Subcutaneous adipose tissue (tissue), 4 donors: ENCODE data around the gene NAPSA. TPM values are rescaled to one million over a fixed set of nuclear protein-coding genes. Genes with fewer than 3 reads are reported as not detected.

Experiments used
- total RNA-seq, 4 donors: library from RNA; depleted of rRNA; stranded (reverse); fragments of >200 nt; gene quantifications; one replicate each; pipeline ENCODE4 v1.1.0, GENCODE V29; 2016
- TF ChIP-seq, protein P1 (sequence below): fragments of 450-650 bp; IDR thresholded peaks from one replicate; pipeline ENCODE4 v1.5.1; 2016; ENCODE audit warnings: low read depth, mild to moderate bottlenecking, control low read depth, antibody characterized with exemption, moderate library complexity

The NAPSA gene
- total RNA-seq, 4 donors from 2014 or later, result 0.66 to 1.3 (median 0.85) TPM; not detected in 1

GRCh38 chr19:50392759-50393158 lies 27.3 kb upstream of the NAPSA start:
- TF ChIP-seq, protein P1, sequence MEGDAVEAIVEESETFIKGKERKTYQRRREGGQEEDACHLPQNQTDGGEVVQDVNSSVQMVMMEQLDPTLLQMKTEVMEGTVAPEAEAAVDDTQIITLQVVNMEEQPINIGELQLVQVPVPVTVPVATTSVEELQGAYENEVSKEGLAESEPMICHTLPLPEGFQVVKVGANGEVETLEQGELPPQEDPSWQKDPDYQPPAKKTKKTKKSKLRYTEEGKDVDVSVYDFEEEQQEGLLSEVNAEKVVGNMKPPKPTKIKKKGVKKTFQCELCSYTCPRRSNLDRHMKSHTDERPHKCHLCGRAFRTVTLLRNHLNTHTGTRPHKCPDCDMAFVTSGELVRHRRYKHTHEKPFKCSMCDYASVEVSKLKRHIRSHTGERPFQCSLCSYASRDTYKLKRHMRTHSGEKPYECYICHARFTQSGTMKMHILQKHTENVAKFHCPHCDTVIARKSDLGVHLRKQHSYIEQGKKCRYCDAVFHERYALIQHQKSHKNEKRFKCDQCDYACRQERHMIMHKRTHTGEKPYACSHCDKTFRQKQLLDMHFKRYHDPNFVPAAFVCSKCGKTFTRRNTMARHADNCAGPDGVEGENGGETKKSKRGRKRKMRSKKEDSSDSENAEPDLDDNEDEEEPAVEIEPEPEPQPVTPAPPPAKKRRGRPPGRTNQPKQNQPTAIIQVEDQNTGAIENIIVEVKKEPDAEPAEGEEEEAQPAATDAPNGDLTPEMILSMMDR, result no peak

DNA sequence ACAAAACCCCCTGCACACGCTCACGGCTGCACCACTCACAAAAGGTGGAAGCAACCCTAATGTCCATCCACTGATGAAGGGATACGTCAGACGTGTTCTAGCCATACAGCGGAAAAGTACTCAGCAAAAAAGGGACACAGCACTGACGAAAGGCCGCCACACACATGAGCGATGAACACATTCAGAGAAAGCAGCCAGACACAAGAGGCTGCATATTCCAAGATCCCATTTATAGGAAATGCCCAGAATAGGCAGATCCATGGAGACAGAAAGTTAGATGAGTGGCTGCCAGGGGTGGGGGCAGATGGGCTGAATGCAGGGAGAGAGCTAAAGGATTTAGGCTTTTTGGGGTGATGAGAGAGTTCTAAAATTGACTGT lies 22.4 kb upstream of the NAPSA start:
- TF ChIP-seq, protein P1, result no peak

DNA sequence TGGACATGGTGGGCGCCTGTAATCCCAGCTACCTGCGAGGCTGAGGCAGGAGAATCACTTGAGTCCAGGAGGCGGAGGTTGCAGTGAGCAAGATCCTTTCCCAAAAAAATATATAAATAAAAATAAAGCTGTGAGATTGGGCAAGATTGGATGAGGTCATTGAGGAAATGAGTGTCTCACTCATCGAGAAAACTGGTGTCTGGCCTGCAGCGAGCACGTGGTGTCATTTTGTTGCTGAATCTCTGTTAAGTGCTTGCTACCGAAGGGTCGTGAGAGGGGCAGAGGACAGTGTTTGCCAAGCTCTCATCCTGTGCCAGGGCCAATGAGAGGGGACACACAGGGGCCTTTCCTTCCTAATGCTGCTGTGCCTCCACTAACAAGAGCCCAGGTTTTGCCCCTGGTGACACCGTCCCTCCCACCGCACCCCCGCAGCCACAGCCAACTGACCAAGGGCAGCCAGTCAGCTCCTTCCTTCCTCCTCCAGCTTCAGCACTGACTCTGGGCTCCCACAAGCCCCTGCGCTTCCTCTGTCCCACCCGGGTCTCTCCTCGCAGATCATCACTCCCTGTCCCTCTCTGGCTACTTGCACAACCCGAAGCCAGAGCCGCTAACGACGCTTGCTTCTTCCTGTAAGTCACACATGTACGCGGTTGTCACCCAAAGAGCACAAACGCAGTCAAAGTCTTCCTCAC lies 21.9 kb upstream of the NAPSA start:
- TF ChIP-seq, protein P1, result no peak

DNA sequence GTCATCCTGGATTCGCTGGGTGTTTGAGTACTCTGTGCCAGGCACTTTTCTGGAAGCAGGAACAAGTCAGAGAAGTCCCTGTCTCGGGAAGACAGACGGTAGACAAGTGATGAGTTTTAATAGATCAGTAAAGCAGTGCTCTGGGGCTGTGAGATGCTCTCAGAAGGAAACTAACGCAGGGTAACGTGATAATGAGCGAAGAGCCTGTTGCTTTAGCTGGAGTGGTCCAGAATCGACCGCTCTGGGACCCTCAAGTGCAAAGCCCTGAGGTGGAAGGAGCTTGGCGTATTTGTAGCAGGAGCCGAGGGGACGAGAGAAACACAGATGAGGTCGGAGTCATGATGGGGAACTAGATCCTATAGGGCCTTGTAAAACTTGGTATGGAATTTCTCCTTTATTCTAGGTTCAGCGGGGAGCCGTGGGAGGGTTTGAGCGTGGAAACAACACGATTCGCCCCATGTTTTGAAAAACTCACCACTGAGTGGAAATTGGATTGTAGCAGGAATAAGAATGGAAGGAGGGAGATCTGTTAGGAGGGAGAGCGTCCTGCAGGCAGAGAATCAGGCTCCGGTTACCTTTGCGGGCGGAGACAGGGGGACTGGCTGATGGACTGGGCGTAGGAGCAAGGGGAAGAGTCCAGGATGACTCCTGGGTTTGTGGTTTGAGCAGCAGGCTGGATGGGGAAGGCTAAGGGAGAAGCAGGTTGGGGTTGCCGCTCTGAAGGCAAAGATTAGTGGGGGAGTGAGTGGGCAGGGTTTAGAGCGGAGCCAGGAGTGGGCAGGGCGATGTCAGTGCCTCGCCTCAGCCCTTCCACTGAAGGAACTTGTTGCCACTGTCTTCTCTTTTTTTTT lies 19.5 kb upstream of the NAPSA start:
- TF ChIP-seq, protein P1, result no peak

DNA sequence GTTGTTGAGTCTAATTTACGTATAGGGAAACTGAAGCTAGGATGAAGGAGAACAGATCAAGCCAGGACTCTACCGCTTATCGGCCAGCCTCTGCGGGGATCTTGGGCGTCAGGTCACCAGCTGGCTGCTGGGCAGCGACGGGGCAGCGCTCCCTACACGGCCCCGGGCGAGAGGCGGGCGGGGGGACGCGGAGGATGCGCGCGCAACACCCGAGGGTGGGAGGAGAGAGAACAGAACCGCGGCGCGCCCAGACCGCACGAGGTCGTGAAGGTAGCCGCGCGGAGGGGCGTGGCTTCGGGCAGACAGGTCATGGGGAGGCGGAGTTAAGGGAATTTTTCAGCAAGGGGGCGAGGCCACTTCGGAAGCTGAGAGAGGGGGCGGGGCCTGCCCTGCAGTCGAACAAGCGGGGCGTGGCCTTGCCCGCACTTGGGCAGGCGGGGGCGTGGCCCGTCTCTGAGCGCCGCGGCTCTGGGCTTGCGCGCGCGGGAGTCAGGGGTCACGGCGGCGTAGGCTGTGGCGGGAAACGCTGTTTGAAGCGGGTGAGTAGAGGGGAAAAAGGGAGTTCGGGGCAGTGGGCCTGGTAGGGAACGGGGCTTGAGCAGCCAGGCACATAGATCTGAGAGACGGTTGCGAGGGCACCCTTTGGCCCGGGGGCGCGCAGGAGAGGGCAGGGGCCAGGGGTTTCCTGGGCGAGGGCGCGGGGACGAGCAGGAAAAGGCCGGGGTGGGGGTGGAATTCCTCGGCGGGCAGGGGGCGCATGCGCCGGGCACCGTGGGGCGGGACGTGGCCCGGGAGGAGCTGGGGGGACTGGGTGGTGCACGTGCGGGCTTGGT lies 18.6 kb upstream of the NAPSA start, which contains the start of gene POLD1:
Gene POLD1 (plus strand): TSS at position 496 of the 833 bp plus-strand sequence. CDS start 14,505 bp downstream, outside the sequence.
- TF ChIP-seq, protein P1, result no peak

DNA sequence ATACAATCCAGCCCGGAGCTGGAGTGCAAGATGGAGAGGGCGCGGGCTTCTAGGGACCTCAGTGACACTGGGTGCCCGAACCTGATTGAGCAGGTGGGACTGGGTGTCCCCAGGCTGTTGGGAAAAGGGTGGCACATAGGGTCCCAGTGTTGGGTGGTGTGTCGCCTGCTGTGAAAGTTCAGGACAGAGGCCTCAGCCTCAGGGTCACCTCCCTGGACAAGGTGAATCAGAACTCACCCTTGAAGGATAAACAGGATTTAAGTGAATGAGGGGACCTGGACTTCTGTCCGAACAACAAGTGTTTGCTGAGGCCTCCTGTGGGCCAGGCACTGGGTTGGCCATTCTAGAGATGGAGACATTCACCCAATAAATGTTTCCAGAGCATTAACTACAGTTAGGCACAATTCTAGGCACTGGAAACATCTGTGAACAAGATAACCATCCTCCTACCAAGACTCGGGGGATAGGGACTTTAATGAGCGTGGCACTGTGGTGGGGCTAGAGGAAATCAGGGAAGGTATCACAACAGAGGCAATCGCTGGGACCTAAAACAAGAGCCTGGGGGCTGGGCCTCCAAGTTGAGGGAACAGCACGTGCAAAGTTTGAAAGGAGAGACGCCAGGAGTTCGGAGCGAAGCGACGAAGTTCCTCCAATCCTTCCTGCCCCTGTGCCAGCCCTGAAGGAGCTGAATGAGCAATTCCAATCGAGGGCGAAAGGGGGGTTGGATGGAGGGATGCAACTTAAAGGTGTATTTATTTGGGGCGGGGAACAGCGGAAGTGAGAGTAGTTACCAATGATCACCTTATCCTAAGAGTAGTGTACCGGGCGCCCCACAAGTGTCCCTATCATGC lies 17.8 kb upstream of the NAPSA start:
- TF ChIP-seq, protein P1, result no peak
